OCI-LY7 (cell line): ENCODE data around the gene RBM17. TPM values are rescaled to one million over a fixed set of nuclear protein-coding genes. Genes with fewer than 3 reads are reported as not detected.

Experiments used
- BruUV-seq: library from RNA; stranded (reverse); fragments of 400-500 nt; replicated peaks from 2 replicates; lab custom pipeline; 2021; lab: Mats Ljungman, UMichigan
- CTCF ChIA-PET: fragments of 300-600 bp; sonication (Branson Sonifier 250); formaldehyde crosslinking; loops from one replicate; lab custom pipeline; 2022; ENCODE audit warnings: antibody characterized with exemption; ENCODE audit not compliant: unreplicated experiment; lab: Charles Lee
- POLR2A ChIA-PET: fragments of 300-600 bp; sonication (Branson Sonifier 250); formaldehyde crosslinking; loops from one replicate; lab custom pipeline; 2022; ENCODE audit warnings: antibody characterized with exemption; lab: Charles Lee
- DNase-seq: peaks from one replicate; pipeline ENCODE4 v3.0.0-alpha.2; 2015; ENCODE audit warnings: low spot score
- H2AFZ ChIP-seq: fragments of 200-600 bp; sonication (generic), shearing (Covaris generic); 2 replicates; pipeline ENCODE4 v1.6.1; 2014; ENCODE audit warnings: mild to moderate bottlenecking, antibody characterized with exemption, low read length, moderate library complexity
- H3K27ac ChIP-seq: fragments of 200-600 bp; sonication (generic); 2 replicates; pipeline ENCODE4 v1.5.1; 2014; ENCODE audit warnings: mixed run types, low read depth, mild to moderate bottlenecking, moderate library complexity, low read length, inconsistent platforms; ENCODE audit not compliant: poor library complexity, severe bottlenecking
- H3K36me3 ChIP-seq: fragments of 200-600 bp; sonication (generic); 2 replicates; pipeline ENCODE4 v1.6.1; 2014; ENCODE audit warnings: mild to moderate bottlenecking, antibody characterized with exemption, low read length, moderate library complexity, mixed read lengths; ENCODE audit not compliant: insufficient read depth
- H3K4me1 ChIP-seq: fragments of 200-600 bp; sonication (generic); 2 replicates; pipeline ENCODE4 v1.5.1; 2014; ENCODE audit warnings: mild to moderate bottlenecking, low read length; ENCODE audit not compliant: insufficient read depth, poor library complexity, severe bottlenecking
- H3K4me2 ChIP-seq: fragments of 200-600 bp; sonication (generic); 2 replicates; pipeline ENCODE4 v1.6.1; 2014; ENCODE audit warnings: mild to moderate bottlenecking, low read length
- H3K4me3 ChIP-seq: fragments of 200-600 bp; sonication (generic); 2 replicates; pipeline ENCODE4 v1.5.1; 2014; ENCODE audit warnings: mild to moderate bottlenecking, low read depth, low read length; ENCODE audit not compliant: poor library complexity, severe bottlenecking
- H3K79me2 ChIP-seq: fragments of 200-600 bp; sonication (generic); 2 replicates; pipeline ENCODE4 v1.6.1; 2016; ENCODE audit warnings: low read depth, mild to moderate bottlenecking, low read length, moderate library complexity, mixed read lengths; ENCODE audit not compliant: insufficient read depth
- H3K9me2 ChIP-seq: fragments of 200-600 bp; sonication (generic); 2 replicates; pipeline ENCODE4 v1.6.1; 2016; ENCODE audit warnings: mild to moderate bottlenecking, low read length, mixed read lengths; ENCODE audit not compliant: insufficient read depth
- H3K9me3 ChIP-seq: fragments of 200-600 bp; sonication (generic); 2 replicates; pipeline ENCODE4 v1.6.1; 2014; ENCODE audit warnings: mild to moderate bottlenecking, mixed run types, low read length, mixed read lengths
- H4K20me1 ChIP-seq: fragments of 200-600 bp; sonication (generic); 2 replicates; pipeline ENCODE4 v1.6.1; 2014; ENCODE audit warnings: mild to moderate bottlenecking, antibody characterized with exemption, low read length, moderate library complexity, mixed read lengths; ENCODE audit not compliant: insufficient read depth
- EZH2phosphoT487 ChIP-seq: fragments of 200-600 bp; sonication (generic); IDR thresholded peaks from 2 replicates; pipeline ENCODE4 v1.6.1; 2018; ENCODE audit warnings: low read depth, borderline replicate concordance, mild to moderate bottlenecking, mixed run types, antibody characterized with exemption, low read length, moderate library complexity, mixed read lengths
- intact Hi-C: fragments of 100-400 bp; cut with micrococcal nuclease; formaldehyde crosslinking; loops from one replicate; pipeline ENCODE4 v1.10.0; 2022; ENCODE audit not compliant: unreplicated experiment
- total RNA-seq, 2 experiments: library from RNA; depleted of rRNA in 1 of 2; stranded (reverse); fragments of >200 nt in 1 of 2; shearing (Covaris generic) in 1 of 2; gene quantifications; 2 replicates each; pipeline ENCODE4 v1.2.3, GENCODE V29; 2014 to 2022
- TF ChIP-seq, protein P1 (sequence below): fragments of 200-600 bp; sonication (generic); conservative IDR thresholded peaks from 2 replicates; pipeline ENCODE4 v1.5.1; 2014; ENCODE audit warnings: mild to moderate bottlenecking, antibody characterized with exemption, low read length, moderate library complexity, mixed read lengths

The RBM17 gene
- total RNA-seq, 2 experiments from 2014 or later = 103 to 248 TPM

DNA sequence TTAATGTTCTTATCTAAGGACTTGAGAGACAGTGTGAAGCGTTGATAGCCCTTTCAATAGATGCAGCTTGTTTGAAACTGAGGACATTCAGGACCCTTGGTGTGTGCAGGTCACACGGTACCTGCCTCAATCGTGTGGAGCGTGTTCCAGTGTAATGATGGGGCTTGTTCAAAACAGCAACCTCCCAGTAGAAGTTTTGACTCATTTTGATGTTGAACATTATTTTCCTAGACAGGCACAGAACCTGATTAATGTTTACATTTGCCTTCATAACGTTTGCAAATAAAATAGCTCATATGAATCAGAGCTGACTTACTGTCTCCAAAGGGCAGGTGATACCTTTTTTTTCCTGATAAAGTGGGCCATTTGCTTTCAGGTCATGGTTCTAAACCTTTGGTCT is 21.3 kb downstream of the RBM17 start:
- peaks cover 98% of the 10 kb centered on the region for H3K36me3 ChIP-seq
- DNase-seq = no peak
- H3K4me3 ChIP-seq = no peak overlapping the region
- no peaks in the 10 kb centered on the region for H3K9me2 ChIP-seq
- H3K4me1 ChIP-seq = no peaks in the 10 kb centered on the region
- BruUV-seq = no TSS peak
- H3K27ac ChIP-seq = no peak overlapping the region
- no peak overlapping the region for H3K4me2 ChIP-seq
- H2AFZ ChIP-seq = no peak overlapping the region
- H4K20me1 ChIP-seq = no peaks in the 10 kb centered on the region
- intact Hi-C loops = no loop called here
- no peaks in the 10 kb centered on the region for H3K9me3 ChIP-seq
- ChIA-PET CTCF (interaction anchor here (1.1 kb wide), 1 partner anchor 41 kb away, joined by 4 read pairs; no protein-coding TSS in a partner anchor), POLR2A (interaction anchor here (0.5 kb wide), 1 partner anchor 181 kb away, joined by 3 read pairs; no protein-coding TSS in a partner anchor)
- H3K79me2 ChIP-seq = peaks cover 19% of the 10 kb centered on the region; the same call in 1 of the 2 replicates
- no peak for TF ChIP-seq EZH2phosphoT487
- TF ChIP-seq, protein P1, sequence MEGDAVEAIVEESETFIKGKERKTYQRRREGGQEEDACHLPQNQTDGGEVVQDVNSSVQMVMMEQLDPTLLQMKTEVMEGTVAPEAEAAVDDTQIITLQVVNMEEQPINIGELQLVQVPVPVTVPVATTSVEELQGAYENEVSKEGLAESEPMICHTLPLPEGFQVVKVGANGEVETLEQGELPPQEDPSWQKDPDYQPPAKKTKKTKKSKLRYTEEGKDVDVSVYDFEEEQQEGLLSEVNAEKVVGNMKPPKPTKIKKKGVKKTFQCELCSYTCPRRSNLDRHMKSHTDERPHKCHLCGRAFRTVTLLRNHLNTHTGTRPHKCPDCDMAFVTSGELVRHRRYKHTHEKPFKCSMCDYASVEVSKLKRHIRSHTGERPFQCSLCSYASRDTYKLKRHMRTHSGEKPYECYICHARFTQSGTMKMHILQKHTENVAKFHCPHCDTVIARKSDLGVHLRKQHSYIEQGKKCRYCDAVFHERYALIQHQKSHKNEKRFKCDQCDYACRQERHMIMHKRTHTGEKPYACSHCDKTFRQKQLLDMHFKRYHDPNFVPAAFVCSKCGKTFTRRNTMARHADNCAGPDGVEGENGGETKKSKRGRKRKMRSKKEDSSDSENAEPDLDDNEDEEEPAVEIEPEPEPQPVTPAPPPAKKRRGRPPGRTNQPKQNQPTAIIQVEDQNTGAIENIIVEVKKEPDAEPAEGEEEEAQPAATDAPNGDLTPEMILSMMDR = no peak

DNA sequence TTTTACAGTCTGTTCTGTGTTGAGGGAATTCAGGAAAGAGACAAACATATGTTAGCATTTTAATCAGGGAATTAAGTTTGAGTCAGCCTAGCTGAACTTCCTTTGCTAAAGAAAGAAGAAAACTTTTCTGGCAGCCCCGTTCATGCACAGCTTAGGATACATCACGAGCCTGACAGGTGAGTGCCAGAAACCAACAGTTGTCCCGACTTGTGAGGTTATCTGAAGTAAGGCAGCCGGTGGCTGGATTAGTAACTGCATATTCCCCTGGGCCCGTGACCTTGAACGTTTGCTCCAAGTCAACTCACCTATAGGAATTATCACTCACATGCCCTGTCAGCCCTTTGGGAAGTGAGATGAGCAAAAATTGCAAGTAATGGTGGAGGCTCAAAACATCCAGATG is 24.1 kb downstream of the RBM17 start:
- no peaks in the 10 kb centered on the region for H3K9me2 ChIP-seq
- no peak overlapping the region for H2AFZ ChIP-seq
- TSS peak; percentile 20 for BruUV-seq
- CTCF ChIA-PET = no interaction called here
- H3K36me3 ChIP-seq = peaks cover 93% of the 10 kb centered on the region
- H3K4me1 ChIP-seq = no peaks in the 10 kb centered on the region
- POLR2A ChIA-PET = no interaction called here
- peaks cover 12% of the 10 kb centered on the region; the same call in 1 of the 2 replicates for H3K79me2 ChIP-seq
- no peaks in the 10 kb centered on the region for H4K20me1 ChIP-seq
- H3K9me3 ChIP-seq = no peaks in the 10 kb centered on the region
- DNase-seq = no peak
- TF ChIP-seq, protein P1 = no peak
- TF ChIP-seq EZH2phosphoT487 = no peak
- no peak overlapping the region for H3K4me2 ChIP-seq
- intact Hi-C loops = no loop called here
- no peak overlapping the region for H3K27ac ChIP-seq
- no peak overlapping the region for H3K4me3 ChIP-seq

GRCh38 chr10:6114299-6114698 is 25.5 kb downstream of the RBM17 start:
- intact Hi-C loops = no loop called here
- Histone ChIP-seq H3K4me2 (no peak overlapping the region), H3K4me3 (no peak overlapping the region), H3K9me3 (no peaks in the 10 kb centered on the region), H3K4me1 (no peaks in the 10 kb centered on the region), H3K79me2 (peaks cover 9% of the 10 kb centered on the region; the same call in 1 of the 2 replicates), H3K27ac (no peak overlapping the region), H4K20me1 (no peaks in the 10 kb centered on the region), H2AFZ (no peak overlapping the region), H3K9me2 (no peaks in the 10 kb centered on the region), H3K36me3 (peaks cover 79% of the 10 kb centered on the region)
- BruUV-seq = no TSS peak
- DNase-seq = no peak
- CTCF ChIA-PET = no interaction called here
- POLR2A ChIA-PET = no interaction called here
- TF ChIP-seq, protein P1 = no peak
- TF ChIP-seq EZH2phosphoT487 = no peak
